Coronary artery (tissue), 2 donors: Measurements from ENCODE around the gene ASZ1.
"Not testable (repeated sequence)": the region's sequence is repeated elsewhere in the genome, so short reads cannot be mapped to it uniquely, and the experiment has no call there.

Experiments used
- DNase-seq: peaks from one replicate; pipeline ENCODE4 v3.0.0-alpha.2; 2017; ENCODE audit warnings: low spot score
- H3K27ac ChIP-seq, 2 donors: fragments of 200-600 bp; sonication (generic); one replicate each; pipeline ENCODE4 v1.5.1; 2016 to 2019
- H3K4me3 ChIP-seq: fragments of 200-600 bp; sonication (generic); 2 replicates; pipeline ENCODE4 v1.5.1; 2016; ENCODE audit warnings: mild to moderate bottlenecking, moderate library complexity
- TF ChIP-seq, protein P1 (sequence below): fragments of 200-600 bp; sonication (generic); IDR thresholded peaks from one replicate; pipeline ENCODE4 v1.5.1; 2019; ENCODE audit warnings: antibody characterized with exemption

ASZ1 gene

DNA sequence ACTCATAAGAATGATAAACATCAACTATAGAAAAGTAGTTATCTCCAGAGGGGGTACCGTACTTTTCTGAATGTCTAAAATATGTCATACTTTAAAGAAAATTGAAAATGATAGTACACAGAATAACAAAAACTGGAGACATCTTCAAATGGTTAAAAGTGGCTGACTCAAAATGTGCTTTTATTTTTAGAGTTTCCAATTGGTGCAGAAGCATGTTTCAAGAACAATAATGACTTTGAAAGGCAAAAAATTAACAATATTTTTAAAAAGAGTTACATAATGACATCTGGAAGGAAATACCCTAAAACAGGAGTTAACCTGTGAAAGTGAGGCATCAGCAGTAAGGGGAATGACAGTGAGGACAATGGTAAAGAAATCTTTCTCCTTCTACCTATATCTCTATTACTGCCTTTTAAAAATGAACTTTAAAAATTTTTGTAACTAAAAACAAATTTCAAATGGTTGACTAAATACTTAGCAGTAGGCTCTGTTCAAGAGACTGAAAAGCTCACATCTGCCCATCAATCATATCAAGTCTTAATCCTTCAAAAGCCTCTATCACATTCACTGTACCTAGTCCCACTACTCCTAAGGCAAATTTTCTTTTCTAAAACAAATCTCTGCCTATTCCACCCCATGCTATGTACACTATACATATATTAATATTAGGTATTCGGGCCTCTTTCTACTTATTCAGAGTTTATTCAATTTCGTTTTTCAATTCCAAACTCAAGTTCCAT lies 3.0 kb downstream of the ASZ1 start:
- DNase-seq = no peak
- TF ChIP-seq, protein P1, sequence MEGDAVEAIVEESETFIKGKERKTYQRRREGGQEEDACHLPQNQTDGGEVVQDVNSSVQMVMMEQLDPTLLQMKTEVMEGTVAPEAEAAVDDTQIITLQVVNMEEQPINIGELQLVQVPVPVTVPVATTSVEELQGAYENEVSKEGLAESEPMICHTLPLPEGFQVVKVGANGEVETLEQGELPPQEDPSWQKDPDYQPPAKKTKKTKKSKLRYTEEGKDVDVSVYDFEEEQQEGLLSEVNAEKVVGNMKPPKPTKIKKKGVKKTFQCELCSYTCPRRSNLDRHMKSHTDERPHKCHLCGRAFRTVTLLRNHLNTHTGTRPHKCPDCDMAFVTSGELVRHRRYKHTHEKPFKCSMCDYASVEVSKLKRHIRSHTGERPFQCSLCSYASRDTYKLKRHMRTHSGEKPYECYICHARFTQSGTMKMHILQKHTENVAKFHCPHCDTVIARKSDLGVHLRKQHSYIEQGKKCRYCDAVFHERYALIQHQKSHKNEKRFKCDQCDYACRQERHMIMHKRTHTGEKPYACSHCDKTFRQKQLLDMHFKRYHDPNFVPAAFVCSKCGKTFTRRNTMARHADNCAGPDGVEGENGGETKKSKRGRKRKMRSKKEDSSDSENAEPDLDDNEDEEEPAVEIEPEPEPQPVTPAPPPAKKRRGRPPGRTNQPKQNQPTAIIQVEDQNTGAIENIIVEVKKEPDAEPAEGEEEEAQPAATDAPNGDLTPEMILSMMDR = no peak
- Histone ChIP-seq H3K27ac (no peak overlapping the region), H3K4me3 (no peak overlapping the region)

DNA sequence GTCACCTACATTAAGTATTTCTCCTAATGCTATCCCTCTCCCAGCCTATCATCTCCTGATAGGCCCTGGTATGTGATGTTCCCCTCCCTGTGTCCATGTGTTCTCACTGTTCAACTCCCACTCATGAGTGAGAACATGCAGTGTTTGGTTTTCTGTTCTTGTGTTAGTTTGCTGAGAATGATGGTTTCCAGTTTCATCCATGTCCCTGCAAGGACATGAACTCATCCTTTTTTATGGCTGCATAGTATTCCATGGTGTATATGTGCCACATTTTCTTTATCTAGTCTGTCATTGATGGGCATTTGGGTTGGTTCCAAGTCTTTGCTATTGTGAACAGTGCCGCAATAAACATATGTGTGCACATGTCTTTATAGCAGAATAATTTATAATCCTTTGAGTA lies 12.7 kb downstream of the ASZ1 start:
- H3K4me3 ChIP-seq, DNase-seq, H3K27ac ChIP-seq: not testable (repeated sequence)

DNA sequence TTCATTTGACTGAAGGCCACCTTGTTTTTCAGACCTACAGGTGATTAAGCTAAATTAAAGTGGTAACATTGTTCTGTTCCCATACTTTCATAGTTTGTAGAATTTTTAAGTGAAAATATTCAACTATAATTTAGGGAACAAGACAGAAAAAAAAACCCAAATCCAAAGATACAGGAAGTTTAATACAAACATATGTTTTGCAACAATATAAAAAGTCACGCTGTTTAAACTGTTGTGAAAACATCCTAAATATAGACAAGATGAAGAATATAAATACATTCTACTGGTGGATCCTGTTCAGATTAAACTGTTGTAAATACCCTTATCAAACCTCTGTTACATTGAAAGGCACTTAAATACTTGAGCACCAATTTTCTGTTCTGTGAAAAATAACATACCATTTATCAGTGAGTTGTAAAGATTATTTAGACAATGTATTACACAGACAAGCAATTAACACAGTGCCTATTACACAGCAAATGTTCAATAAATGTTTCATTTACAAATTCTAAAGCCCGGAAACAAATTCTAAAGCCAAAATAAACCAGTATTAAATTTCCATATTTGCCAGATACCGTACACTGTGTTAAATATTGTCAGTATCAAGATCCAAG lies 14.2 kb downstream of the ASZ1 start:
- TF ChIP-seq, protein P1 = no peak
- H3K4me3 ChIP-seq = no peak overlapping the region
- no peak for DNase-seq
- H3K27ac ChIP-seq = no peak overlapping the region

DNA sequence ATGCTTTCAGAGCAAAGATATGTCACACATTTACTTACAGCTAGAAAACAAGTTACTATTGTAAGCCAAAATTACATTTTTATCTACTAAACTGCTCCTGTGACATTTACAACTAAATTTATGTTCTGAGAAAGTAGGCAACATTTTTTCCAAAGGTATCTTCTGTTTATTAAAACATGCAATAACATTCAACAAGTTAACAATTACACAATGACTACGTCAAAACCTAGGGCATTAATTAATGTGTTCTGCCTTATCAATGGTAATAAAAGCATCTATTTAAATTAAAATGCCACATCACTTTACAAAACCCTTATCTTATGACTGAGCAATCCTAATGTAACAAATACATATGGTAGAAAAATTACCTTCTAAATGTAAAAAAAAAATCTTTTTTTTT lies 14.9 kb downstream of the ASZ1 start:
- no peak overlapping the region for H3K4me3 ChIP-seq
- H3K27ac ChIP-seq = no peak overlapping the region

DNA sequence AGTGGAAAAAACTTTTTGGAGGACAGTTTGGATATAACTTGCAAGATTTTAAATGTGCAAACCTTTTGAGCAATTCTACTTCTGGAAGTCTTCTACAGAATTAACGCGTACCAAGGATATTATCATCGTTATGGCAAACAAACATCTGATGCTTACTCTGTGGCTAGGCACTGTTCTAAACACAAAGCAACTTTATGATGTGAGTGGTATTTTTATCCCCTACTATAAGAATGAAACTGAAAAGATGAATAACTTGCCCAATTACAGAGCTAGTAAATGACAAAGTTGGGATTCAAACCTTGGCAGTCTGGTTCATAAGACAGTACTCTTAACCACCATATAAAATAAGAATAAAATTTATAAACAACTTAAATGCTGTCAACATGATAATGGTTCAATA lies 15.8 kb downstream of the ASZ1 start:
- H3K27ac ChIP-seq = no peak overlapping the region
- TF ChIP-seq, protein P1 = no peak
- no peak for DNase-seq
- no peak overlapping the region for H3K4me3 ChIP-seq

More for the DNA sequence above, 14.9 kb downstream of the ASZ1 start:
- TF ChIP-seq, protein P1 = no peak
- DNase-seq = no peak

DNA sequence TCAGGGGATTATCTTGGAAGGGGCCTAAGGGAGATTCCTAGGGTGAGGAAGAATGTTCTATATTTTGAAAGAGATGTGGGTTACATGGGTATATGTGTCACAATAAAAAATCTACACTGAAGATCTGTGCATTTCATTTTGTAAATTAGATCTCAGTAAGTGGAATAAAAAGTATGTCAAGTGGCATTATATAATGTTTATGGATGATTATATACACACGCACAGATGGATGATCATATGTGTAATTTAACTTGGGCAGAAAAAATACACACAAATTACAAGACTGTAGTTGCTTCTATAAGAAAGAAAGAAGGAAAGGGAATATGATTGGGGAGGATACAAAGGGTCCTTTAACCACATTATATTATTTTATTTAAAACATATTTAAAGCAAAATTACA lies 18.5 kb downstream of the ASZ1 start:
- Histone ChIP-seq H3K27ac (no peak overlapping the region), H3K4me3 (no peak overlapping the region)
- no peak for DNase-seq
- TF ChIP-seq, protein P1 = no peak

DNA sequence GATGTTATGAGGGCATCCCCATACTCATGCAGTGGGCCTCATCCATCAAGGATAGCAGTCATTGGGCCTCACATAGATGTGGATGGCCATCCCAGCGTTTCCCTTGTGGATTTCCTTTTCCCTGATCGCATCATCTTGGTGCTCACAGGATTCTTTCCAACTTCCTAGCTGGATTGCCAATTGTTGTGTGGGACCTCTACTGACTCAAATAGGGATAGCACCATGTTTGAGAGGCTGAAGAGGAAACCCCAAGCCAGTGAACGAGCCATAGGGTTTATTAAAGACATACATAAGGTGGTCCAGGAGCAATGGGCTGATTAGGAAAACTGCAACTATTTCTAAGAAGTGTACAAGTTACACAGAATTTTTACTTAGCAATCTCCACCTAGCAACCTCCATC lies 21.8 kb downstream of the ASZ1 start:
- no peak for DNase-seq
- TF ChIP-seq, protein P1 = no peak
- no peak overlapping the region for H3K27ac ChIP-seq
- no peak overlapping the region for H3K4me3 ChIP-seq
